Liver (tissue), 9 donors: ENCODE data around the gene AGPAT3. TPM values are rescaled to one million over a fixed set of nuclear protein-coding genes. Genes with fewer than 3 reads are reported as not detected.

Experiments used
- DNase-seq: peaks from one replicate; pipeline ENCODE4 v3.0.0-alpha.2; 2017; ENCODE audit warnings: low spot score
- H3K27ac ChIP-seq, 2 donors: one replicate each; pipeline ENCODE4 v1.7.0; 2013; ENCODE audit warnings: inconsistent platforms in 2 of 2, low read length in 2 of 2, control low read depth in 1 of 2, low read depth in 1 of 2, mild to moderate bottlenecking in 1 of 2
- H3K27me3 ChIP-seq, 4 donors: one replicate each; pipeline versions ENCODE4 v1.6.1 to v1.7.0; 2013; ENCODE audit warnings: low read length in 3 of 4, inconsistent platforms in 1 of 4, mild to moderate bottlenecking in 1 of 4, moderate library complexity in 1 of 4; ENCODE audit not compliant: control insufficient read depth in 4 of 4, insufficient read depth in 4 of 4
- H3K36me3 ChIP-seq, 4 donors: one replicate each; pipeline versions ENCODE4 v1.6.1 to v1.7.0; 2013; ENCODE audit warnings: low read length in 3 of 4, mild to moderate bottlenecking in 3 of 4, low read depth in 1 of 4, moderate library complexity in 1 of 4; ENCODE audit not compliant: control insufficient read depth in 4 of 4, insufficient read depth in 3 of 4
- H3K4me1 ChIP-seq, 4 donors: one replicate each; pipeline versions ENCODE4 v1.6.1 to v1.7.0; 2013; ENCODE audit warnings: low read length in 3 of 4, mild to moderate bottlenecking in 3 of 4, moderate library complexity in 1 of 4; ENCODE audit not compliant: control insufficient read depth in 4 of 4, insufficient read depth in 4 of 4
- H3K4me3 ChIP-seq, 3 donors: one replicate each; pipeline versions ENCODE4 v1.6.1 to v1.7.0; 2013; ENCODE audit warnings: low read length in 3 of 3, control low read depth in 1 of 3, low read depth in 1 of 3, mild to moderate bottlenecking in 1 of 3
- H3K9ac ChIP-seq, 2 donors: one replicate each; pipeline ENCODE4 v1.7.0; 2013; ENCODE audit warnings: low read length in 2 of 2, mild to moderate bottlenecking in 2 of 2, moderate library complexity in 2 of 2, control low read depth in 1 of 2, low read depth in 1 of 2
- H3K9me3 ChIP-seq, 4 donors: one replicate each; pipeline versions ENCODE4 v1.6.1 to v1.7.0; 2013; ENCODE audit warnings: low read length in 3 of 4; ENCODE audit not compliant: control insufficient read depth in 4 of 4
- EGR1 ChIP-seq, 2 donors: IDR thresholded peaks; 2 replicates each; pipeline ENCODE4 v1.6.1; 2016 to 2018; ENCODE audit warnings: antibody characterized with exemption in 2 of 2, low read depth in 2 of 2
- FOXA1 ChIP-seq: IDR thresholded peaks from 2 replicates; pipeline ENCODE4 v1.6.1; 2016; ENCODE audit warnings: antibody characterized with exemption
- GABPA ChIP-seq, 2 donors: IDR thresholded peaks in 1 of 2; conservative IDR thresholded peaks in 1 of 2; 2 replicates each; pipeline ENCODE4 v1.6.1; 2016; ENCODE audit warnings: antibody characterized with exemption in 2 of 2, mild to moderate bottlenecking in 1 of 2, moderate library complexity in 1 of 2
- HNF4A ChIP-seq, 2 donors: conservative IDR thresholded peaks; 2 replicates each; pipeline ENCODE4 v1.6.1; 2016; ENCODE audit warnings: antibody characterized with exemption in 2 of 2, mild to moderate bottlenecking in 2 of 2
- HNF4G ChIP-seq: IDR thresholded peaks from 2 replicates; pipeline ENCODE4 v1.6.1; 2016; ENCODE audit warnings: antibody characterized with exemption
- JUND ChIP-seq, 2 donors: IDR thresholded peaks; 2 replicates each; pipeline ENCODE4 v1.6.1; 2016; ENCODE audit warnings: antibody characterized with exemption in 2 of 2
- NR2F2 ChIP-seq: IDR thresholded peaks from 2 replicates; pipeline ENCODE4 v1.6.1; 2016; ENCODE audit warnings: antibody characterized with exemption
- RAD21 ChIP-seq, 2 donors: IDR thresholded peaks; 2 replicates each; pipeline ENCODE4 v1.6.1; 2016; ENCODE audit warnings: antibody characterized with exemption in 2 of 2, mild to moderate bottlenecking in 2 of 2
- RXRA ChIP-seq, 2 donors: IDR thresholded peaks; 2 replicates each; pipeline ENCODE4 v1.6.1; 2017 to 2018; ENCODE audit warnings: antibody characterized with exemption in 2 of 2, mild to moderate bottlenecking in 1 of 2
- TAF1 ChIP-seq: conservative IDR thresholded peaks from 2 replicates; pipeline ENCODE4 v1.6.1; 2016; ENCODE audit warnings: antibody characterized with exemption, mild to moderate bottlenecking
- YY1 ChIP-seq: IDR thresholded peaks from 2 replicates; pipeline ENCODE4 v1.6.1; 2016; ENCODE audit warnings: antibody characterized with exemption, mild to moderate bottlenecking
- WGBS: extraction: QIAGEN DNeasy Blood & Tissue Kit; methylation state at CpG from one replicate; pipeline ENCODE4 v1.1.7; 2013; 5-methylcytosine and 5-hydroxymethylcytosine counted together
- polyA plus RNA-seq, 2 donors: library from polyadenylated mRNA; stranded (reverse) in 1 of 2; unstranded in 1 of 2; fragments of 200-250 nt in 1 of 2; fragments of >200 nt in 1 of 2; fragmentation: Nextera tagmentation in 1 of 2; extraction: Ambion mirVana in 1 of 2; gene quantifications; one replicate each; pipeline versions ENCODE4 v1.2.1 to v1.2.3, GENCODE V29; 2013 to 2015
- total RNA-seq, 2 donors: library from RNA; depleted of rRNA; stranded (reverse); fragments of >200 nt; gene quantifications; one replicate each; pipeline ENCODE4 v1.2.3, GENCODE V29; 2014
- TF ChIP-seq, protein P1 (sequence below): fragments of 150-350 bp; IDR thresholded peaks from 2 replicates; pipeline ENCODE4 v1.5.1; 2017; ENCODE audit warnings: improper control_type of control experiment, low read depth, low read length; ENCODE audit not compliant: missing input control
- TF ChIP-seq, protein P2 (sequence below): IDR thresholded peaks from 2 replicates; pipeline ENCODE4 v1.6.1; 2016; ENCODE audit warnings: antibody characterized with exemption
- TF ChIP-seq, protein P3 (sequence below): IDR thresholded peaks from 2 replicates; pipeline ENCODE4 v1.6.1; 2016; ENCODE audit warnings: antibody characterized with exemption
- donor health status: healthy.
- donor health status: healthy.
- donor health status: healthy.
- donor health status: healthy.
- donor health status: healthy.

The AGPAT3 gene
- total and polyA plus RNA-seq, 4 donors = 32.3 to 148 (median 59.8) TPM

DNA sequence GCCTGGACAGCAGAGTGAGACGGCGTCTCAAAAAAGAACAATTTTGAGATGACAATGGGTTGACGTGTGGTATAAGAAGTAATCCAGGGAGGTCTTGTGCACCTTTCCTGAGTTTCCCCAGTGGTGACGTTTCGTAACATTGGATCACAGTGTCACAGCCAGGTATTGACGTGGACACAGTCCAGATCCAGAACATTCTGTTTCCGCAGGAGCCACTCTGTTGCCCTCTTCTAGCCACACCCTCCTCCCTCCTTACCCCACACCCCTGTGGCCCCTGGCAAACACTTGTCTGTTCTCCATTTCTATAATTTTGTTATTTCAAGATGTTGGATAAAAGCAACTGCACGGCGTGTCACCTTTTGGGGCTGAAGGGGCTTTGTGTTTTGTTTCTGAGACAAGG is 140.6 kb downstream of the AGPAT3 start (continued):
- TF ChIP-seq, protein P1, sequence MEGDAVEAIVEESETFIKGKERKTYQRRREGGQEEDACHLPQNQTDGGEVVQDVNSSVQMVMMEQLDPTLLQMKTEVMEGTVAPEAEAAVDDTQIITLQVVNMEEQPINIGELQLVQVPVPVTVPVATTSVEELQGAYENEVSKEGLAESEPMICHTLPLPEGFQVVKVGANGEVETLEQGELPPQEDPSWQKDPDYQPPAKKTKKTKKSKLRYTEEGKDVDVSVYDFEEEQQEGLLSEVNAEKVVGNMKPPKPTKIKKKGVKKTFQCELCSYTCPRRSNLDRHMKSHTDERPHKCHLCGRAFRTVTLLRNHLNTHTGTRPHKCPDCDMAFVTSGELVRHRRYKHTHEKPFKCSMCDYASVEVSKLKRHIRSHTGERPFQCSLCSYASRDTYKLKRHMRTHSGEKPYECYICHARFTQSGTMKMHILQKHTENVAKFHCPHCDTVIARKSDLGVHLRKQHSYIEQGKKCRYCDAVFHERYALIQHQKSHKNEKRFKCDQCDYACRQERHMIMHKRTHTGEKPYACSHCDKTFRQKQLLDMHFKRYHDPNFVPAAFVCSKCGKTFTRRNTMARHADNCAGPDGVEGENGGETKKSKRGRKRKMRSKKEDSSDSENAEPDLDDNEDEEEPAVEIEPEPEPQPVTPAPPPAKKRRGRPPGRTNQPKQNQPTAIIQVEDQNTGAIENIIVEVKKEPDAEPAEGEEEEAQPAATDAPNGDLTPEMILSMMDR = no peak
- TF ChIP-seq, protein P2, sequence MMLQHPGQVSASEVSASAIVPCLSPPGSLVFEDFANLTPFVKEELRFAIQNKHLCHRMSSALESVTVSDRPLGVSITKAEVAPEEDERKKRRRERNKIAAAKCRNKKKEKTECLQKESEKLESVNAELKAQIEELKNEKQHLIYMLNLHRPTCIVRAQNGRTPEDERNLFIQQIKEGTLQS = no peak
- no peak for TF ChIP-seq TAF1
- TF ChIP-seq, protein P3, sequence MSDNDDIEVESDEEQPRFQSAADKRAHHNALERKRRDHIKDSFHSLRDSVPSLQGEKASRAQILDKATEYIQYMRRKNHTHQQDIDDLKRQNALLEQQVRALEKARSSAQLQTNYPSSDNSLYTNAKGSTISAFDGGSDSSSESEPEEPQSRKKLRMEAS = no peak
- no peak for TF ChIP-seq HNF4G
- no peak for TF ChIP-seq JUND (IDR thresholded peaks at IDR 0.05)
- peak; percentile 66 to 76 for TF ChIP-seq HNF4A (conservative IDR thresholded peaks at IDR 0.05)

DNA sequence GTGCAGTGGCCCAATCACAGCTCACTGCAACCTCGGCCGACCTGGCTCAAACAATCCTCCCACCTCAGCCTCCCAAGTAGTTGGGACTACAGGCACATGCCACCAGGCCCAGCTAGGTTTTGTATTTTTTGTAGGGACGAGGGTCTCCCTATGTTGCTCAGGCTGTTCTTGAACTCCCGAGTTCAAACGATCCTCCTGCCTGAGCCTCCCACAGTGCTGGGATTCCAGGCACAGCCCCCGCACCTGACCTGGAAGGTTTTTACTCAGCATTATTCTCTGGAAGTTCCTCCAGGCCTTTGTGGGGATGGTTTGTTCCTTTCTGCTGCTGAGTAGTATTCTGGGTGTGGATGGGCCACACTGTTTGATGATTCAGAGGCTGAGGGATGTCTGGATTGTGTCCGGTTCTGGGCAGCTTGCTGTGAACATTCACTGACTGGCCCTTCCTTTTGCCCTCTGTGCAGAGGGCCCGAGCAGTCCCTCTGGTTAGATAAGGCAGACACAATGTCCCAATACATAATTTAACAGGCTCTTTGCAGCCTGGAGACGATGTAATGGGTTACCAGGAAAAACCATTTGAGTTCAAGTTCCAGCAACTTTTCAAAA is 141.1 kb downstream of the AGPAT3 start:
- H3K36me3 ChIP-seq = no peaks in the 10 kb centered on the region

DNA sequence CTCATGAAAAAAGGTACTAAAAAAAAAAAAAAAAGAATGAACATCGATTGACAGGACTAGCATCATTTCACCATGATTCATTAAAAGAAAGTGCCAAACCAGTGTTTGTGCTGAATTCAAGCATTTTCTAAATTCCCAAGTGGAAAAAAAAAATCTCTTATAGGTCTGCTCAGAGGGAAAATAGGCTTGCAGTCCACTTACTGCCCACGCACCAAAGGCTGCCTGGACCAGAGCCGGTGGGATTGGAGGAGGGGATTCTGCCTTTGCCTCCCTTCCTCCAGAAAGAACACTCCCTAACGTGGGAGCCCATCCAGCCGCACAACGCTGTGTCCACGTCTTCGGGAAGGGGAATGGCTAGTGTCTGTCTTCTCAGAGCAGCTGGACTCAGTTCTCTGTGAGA is 141.6 kb downstream of the AGPAT3 start:
- Histone ChIP-seq H3K36me3 (no peaks in the 10 kb centered on the region), H3K9me3 (no peaks in the 10 kb centered on the region), H3K27me3 (no peaks in the 10 kb centered on the region), H3K27ac (peak overlapping the region; percentile 80 to 81), H3K4me1 (peaks cover 1 to 16% (median 6%) of the 10 kb centered on the region in 4 donors), H3K9ac (no peak overlapping the region), H3K4me3 (no peak overlapping the region)
- 86% methylated on average over 8 of the region's 8 CpGs for WGBS
- DNase-seq = no peak
- TF ChIP-seq EGR1 (IDR thresholded peaks at IDR 0.05; ENCODE audit: low read depth in 2 of 2) = no peak
- TF ChIP-seq RAD21 (IDR thresholded peaks at IDR 0.05) = no peak
- TF ChIP-seq YY1 = no peak
- TF ChIP-seq, protein P1 = no peak
- no peak for TF ChIP-seq RXRA (IDR thresholded peaks at IDR 0.05)
- TF ChIP-seq HNF4A (conservative IDR thresholded peaks at IDR 0.05) = no peak
- no peak for TF ChIP-seq GABPA (IDR thresholded peaks at IDR 0.05 in 1 of 2, conservative IDR thresholded peaks at IDR 0.05 in 1 of 2)
- no peak for TF ChIP-seq FOXA1
- TF ChIP-seq, protein P2 = no peak

More for the DNA sequence above, 141.1 kb downstream of the AGPAT3 start:
- peak overlapping the region; percentile 80 to 81 for H3K27ac ChIP-seq
- DNase-seq = no peak
- H3K4me1 ChIP-seq = peaks cover 1 to 14% (median 4%) of the 10 kb centered on the region in 4 donors
- no peaks in the 10 kb centered on the region for H3K27me3 ChIP-seq
- H3K9me3 ChIP-seq = no peaks in the 10 kb centered on the region
- H3K4me3 ChIP-seq = no peak overlapping the region
- peak; percentile 54 for TF ChIP-seq NR2F2
- TF ChIP-seq RXRA (IDR thresholded peaks at IDR 0.05) = peak in 1 of 2 donors; percentile 13
- no peak for TF ChIP-seq HNF4G
- 75% methylated on average over 9 of the region's 9 CpGs for WGBS
- no peak overlapping the region for H3K9ac ChIP-seq
